GM12878 (cell line): ENCODE results near the gene WDR48. TPM values are rescaled to one million over a fixed set of nuclear protein-coding genes. Genes with fewer than 3 reads are reported as not detected.

Source experiments
- ATAC-seq: fragments of 200-7000 bp; cut with Tn5 transposase; 3 replicates; pipeline ENCODE4 v1.9.1; 2020; ENCODE audit warnings: mild to moderate bottlenecking, moderate library complexity
- BruUV-seq: library from RNA; stranded (reverse); fragments of 400-500 nt; replicated peaks from 2 replicates; lab custom pipeline; 2021; lab: Mats Ljungman, UMichigan
- CTCF ChIA-PET: fragments of 300-600 bp; sonication (Branson Sonifier 250); formaldehyde crosslinking; extraction: SDS; loops from one replicate; lab custom pipeline; 2021; ENCODE audit warnings: inconsistent platforms; lab: Yijun Ruan, JAX
- POLR2A ChIA-PET: fragments of 350-600 bp; formaldehyde crosslinking; extraction: SDS; loops from one replicate; lab custom pipeline; 2021; ENCODE audit warnings: inconsistent platforms; lab: Charles Lee
- RAD21 ChIA-PET: fragments of 300-600 bp; sonication (Branson Sonifier 250); formaldehyde crosslinking; loops from one replicate; lab custom pipeline; 2023; ENCODE audit warnings: antibody characterized with exemption; ENCODE audit not compliant: unreplicated experiment; lab: Charles Lee
- SMC1A ChIA-PET: fragments of 300-600 bp; sonication (Branson Sonifier 250); formaldehyde crosslinking; loops from one replicate; lab custom pipeline; 2023; ENCODE audit not compliant: unreplicated experiment, uncharacterized antibody; lab: Charles Lee
- DNase-seq: peaks from one replicate; pipeline ENCODE4 v3.0.0-alpha.2; 2011; ENCODE audit warnings: low read depth, low spot score
- FAIRE-seq: peaks from 3 replicates; lab custom pipeline; 2011; peaks lifted over from hg19 to GRCh38; lab: Jason Lieb, UNC
- H2AFZ ChIP-seq: 2 replicates; pipeline ENCODE4 v1.6.0; 2011; ENCODE audit warnings: low read depth, low read length, control low read depth; ENCODE audit not compliant: control insufficient read depth
- H3K27ac ChIP-seq: 2 replicates; pipeline ENCODE4 v1.5.1; 2011; ENCODE audit warnings: control low read depth; ENCODE audit not compliant: control insufficient read depth, insufficient read depth
- H3K27me3 ChIP-seq, 2 experiments: replicated peaks in 1 of 2; 2 replicates each; pipeline versions ENCODE4 v1.6.0 to v1.6.1; 2011; ENCODE audit warnings: low read length in 1 of 2; ENCODE audit not compliant: control insufficient read depth in 2 of 2, insufficient read depth in 2 of 2
- H3K36me3 ChIP-seq, 2 experiments: 2 replicates each; pipeline ENCODE4 v1.5.1; 2011; ENCODE audit warnings: low read length in 1 of 2; ENCODE audit not compliant: control insufficient read depth in 2 of 2, insufficient read depth in 2 of 2
- H3K4me1 ChIP-seq: 2 replicates; pipeline ENCODE4 v1.6.1; 2011; ENCODE audit warnings: mild to moderate bottlenecking, low read length, moderate library complexity, mixed read lengths; ENCODE audit not compliant: control insufficient read depth, insufficient read depth
- H3K4me2 ChIP-seq: 2 replicates; pipeline ENCODE4 v1.6.0; 2011; ENCODE audit warnings: control low read depth; ENCODE audit not compliant: control insufficient read depth, insufficient read depth
- H3K4me3 ChIP-seq: fragments of 200-600 bp; sonication (generic); 2 replicates; pipeline ENCODE4 v1.5.1; 2016
- H3K79me2 ChIP-seq: 2 replicates; pipeline ENCODE4 v1.6.0; 2011; ENCODE audit warnings: low read length; ENCODE audit not compliant: control insufficient read depth, insufficient read depth
- H3K9ac ChIP-seq: 2 replicates; pipeline ENCODE4 v1.8.0; 2011; ENCODE audit warnings: low read length, control low read depth, mixed read lengths; ENCODE audit not compliant: control insufficient read depth, insufficient read depth
- H3K9me3 ChIP-seq: replicated peaks from 3 replicates; pipeline ENCODE4 v1.5.1; 2011; ENCODE audit warnings: mild to moderate bottlenecking, low read length; ENCODE audit not compliant: control insufficient read depth, insufficient read depth
- H4K20me1 ChIP-seq: 2 replicates; pipeline ENCODE4 v1.6.0; 2011; ENCODE audit not compliant: control insufficient read depth, insufficient read depth
- KDM1A ChIP-seq: fragments of 200-600 bp; sonication (generic); IDR thresholded peaks from 2 replicates; pipeline ENCODE4 v1.6.1; 2016; ENCODE audit warnings: borderline replicate concordance
- SRF ChIP-seq, 2 experiments: IDR thresholded peaks; 2 replicates each; pipeline ENCODE4 v1.6.1; 2011; ENCODE audit warnings: low read depth in 2 of 2, low read length in 2 of 2, mild to moderate bottlenecking in 1 of 2, moderate library complexity in 1 of 2
- in situ Hi-C: fragments of 300-500 bp; cut with MboI; formaldehyde crosslinking; loops from 9 replicates; pipeline ENCODE4 v1.14.3; 2018; ENCODE audit warnings: mixed read lengths
- intact Hi-C: fragments of 100-400 bp; cut with micrococcal nuclease; formaldehyde crosslinking; loops from one replicate; pipeline ENCODE4 v1.14.2; 2022; ENCODE audit not compliant: unreplicated experiment
- polyA plus RNA-seq, 11 experiments: library from polyadenylated mRNA; depleted of rRNA in 4 of 11; unstranded in 6 of 11; stranded (reverse) in 5 of 11; fragments of >200 nt; fragmentation: Nextera tagmentation in 4 of 11; fragmentation: Illumina TruSeq in 1 of 11; extraction: Ambion mirVana in 4 of 11; extraction: Trizol in 1 of 11; gene quantifications; 1 replicate in 1 of 11; 2 replicates in 10 of 11; pipeline versions ENCODE4 v1.2.1 to v1.2.3, GENCODE V29; 2011 to 2016; ENCODE audit warnings: inconsistent platforms in 2 of 11, missing spikeins in 2 of 11, low read depth in 1 of 11
- total RNA-seq, 4 experiments: library from RNA; depleted of rRNA in 3 of 4; stranded (reverse); fragments of >200 nt in 3 of 4; fragmentation: Illumina TruSeq in 1 of 4; extraction: Trizol in 1 of 4; gene quantifications; 2 replicates each; pipeline versions ENCODE4 v1.2.1 to v1.2.3, GENCODE V29; 2013 to 2021
- TF ChIP-seq, protein P1 (sequence below): fragments of 450-650 bp; IDR thresholded peaks from 2 replicates; pipeline ENCODE4 v1.6.1; 2018; ENCODE audit warnings: borderline replicate concordance, mild to moderate bottlenecking; ENCODE audit not compliant: partially characterized antibody

Gene WDR48
- total and polyA plus RNA-seq, 10 of the 15 experiments (the other 5 are each of a cell fraction or from before 2014, with no cell fraction given): 16.8 to 43.8 (median 29.0) TPM

DNA sequence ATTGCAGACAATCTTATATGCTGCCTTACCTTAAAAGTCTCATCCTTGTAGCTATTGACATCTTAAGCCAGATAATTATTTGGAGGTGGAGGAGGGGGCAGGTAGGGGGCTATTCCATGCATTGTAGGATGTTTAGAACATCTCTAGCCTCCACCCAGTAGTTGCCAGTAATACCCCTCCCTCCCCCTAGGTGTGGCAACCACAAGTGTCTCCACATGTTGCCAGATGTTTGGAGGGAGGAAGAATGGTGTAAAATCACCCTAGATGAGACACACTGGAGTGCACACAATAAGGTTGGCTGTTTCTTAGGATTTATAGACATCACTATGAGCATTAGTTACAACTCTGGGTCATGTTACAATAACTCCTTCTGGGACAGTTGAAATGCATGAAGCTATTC is 28.2 kb downstream of the WDR48 start:
- Histone ChIP-seq H3K79me2 (no peaks in the 10 kb centered on the region), H4K20me1 (no peaks in the 10 kb centered on the region), H3K27ac (no peak overlapping the region), H3K27me3 (no peaks in the 10 kb centered on the region), H3K36me3 (peaks cover 3 to 13% of the 10 kb centered on the region in 2 experiments)
- no peak for FAIRE-seq
- intact Hi-C loops: no loop called here
- CTCF ChIA-PET: interaction anchor here (0.8 to 3.2 kb wide), 6 partner anchors 8 to 212 kb away, joined by 3 to 11 read pairs (median 3); no protein-coding TSS in a partner anchor
- BruUV-seq: no TSS peak
- TF ChIP-seq, protein P1, sequence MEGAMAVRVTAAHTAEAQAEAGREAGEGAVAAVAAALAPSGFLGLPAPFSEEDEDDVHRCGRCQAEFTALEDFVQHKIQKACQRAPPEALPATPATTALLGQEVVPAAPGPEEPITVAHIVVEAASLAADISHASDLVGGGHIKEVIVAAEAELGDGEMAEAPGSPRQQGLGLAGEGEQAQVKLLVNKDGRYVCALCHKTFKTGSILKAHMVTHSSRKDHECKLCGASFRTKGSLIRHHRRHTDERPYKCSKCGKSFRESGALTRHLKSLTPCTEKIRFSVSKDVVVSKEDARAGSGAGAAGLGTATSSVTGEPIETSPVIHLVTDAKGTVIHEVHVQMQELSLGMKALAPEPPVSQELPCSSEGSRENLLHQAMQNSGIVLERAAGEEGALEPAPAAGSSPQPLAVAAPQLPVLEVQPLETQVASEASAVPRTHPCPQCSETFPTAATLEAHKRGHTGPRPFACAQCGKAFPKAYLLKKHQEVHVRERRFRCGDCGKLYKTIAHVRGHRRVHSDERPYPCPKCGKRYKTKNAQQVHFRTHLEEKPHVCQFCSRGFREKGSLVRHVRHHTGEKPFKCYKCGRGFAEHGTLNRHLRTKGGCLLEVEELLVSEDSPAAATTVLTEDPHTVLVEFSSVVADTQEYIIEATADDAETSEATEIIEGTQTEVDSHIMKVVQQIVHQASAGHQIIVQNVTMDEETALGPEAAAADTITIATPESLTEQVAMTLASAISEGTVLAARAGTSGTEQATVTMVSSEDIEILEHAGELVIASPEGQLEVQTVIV: no peak
- TF ChIP-seq KDM1A: no peak
- no peak for TF ChIP-seq SRF (IDR thresholded peaks at IDR 0.05; ENCODE audit: low read depth in 2 of 2, low read length in 2 of 2)
- TF ChIP-seq, all 136 proteins: peak for 0
- ChIA-PET POLR2A (no interaction called here), RAD21 (interaction anchor here (0.8 to 1.0 kb wide), 4 partner anchors 11 to 208 kb away, joined by 3 to 4 read pairs (median 3); no protein-coding TSS in a partner anchor), SMC1A (interaction anchor here (1.3 to 2.6 kb wide), 3 partner anchors 9 to 50 kb away, joined by 3 to 8 read pairs (median 5); no protein-coding TSS in a partner anchor)
- Histone ChIP-seq H3K4me2 (no peak overlapping the region), H3K9ac (no peak overlapping the region), H3K9me3 (no peaks in the 10 kb centered on the region), H3K4me1 (no peaks in the 10 kb centered on the region), H2AFZ (no peak overlapping the region), H3K4me3 (no peak overlapping the region)
- DNase-seq (no peak), ATAC-seq (no peak)
- in situ Hi-C loops: no loop called here
